Limb (tissue), 2 donors: Measurements from ENCODE around the gene TMEM30B.
A peak's percentile ranks its signal among the peaks of the same experiment; 100 is the strongest.
"Not testable (repeated sequence)": the region's sequence is repeated elsewhere in the genome, so short reads cannot be mapped to it uniquely, and the experiment has no call there.

Source experiments
- DNase-seq, 2 donors: peaks; one replicate each; pipeline ENCODE4 v3.0.0-alpha.2; 2016; ENCODE audit errors: extremely low spot score in 2 of 2

TMEM30B gene

GRCh38 chr14:61266891-61267740, 14.0 kb downstream of the TMEM30B start:
- DNase-seq: peak in 1 of 2 donors; percentile 71

GRCh38 chr14:61266436-61266835, 14.7 kb downstream of the TMEM30B start:
- no peak for DNase-seq

- no peak for DNase-seq
Measured at GRCh38 chr14:61264651-61265050, 16.5 kb downstream of the TMEM30B start.

- no peak for DNase-seq
Measured at GRCh38 chr14:61264010-61264571, 17.0 kb downstream of the TMEM30B start.

GRCh38 chr14:61262082-61262481, 19.1 kb downstream of the TMEM30B start:
- no peak for DNase-seq

- DNase-seq: no peak
Measured at GRCh38 chr14:61260939-61261776, 20.0 kb downstream of the TMEM30B start.

- DNase-seq: no peak
Measured at GRCh38 chr14:61258985-61259384, 22.2 kb downstream of the TMEM30B start.

- no peak for DNase-seq
Measured at GRCh38 chr14:61257469-61258057, 23.6 kb downstream of the TMEM30B start.

- DNase-seq: no peak
Measured at GRCh38 chr14:61256826-61257468, 24.2 kb downstream of the TMEM30B start.

- no peak for DNase-seq
Measured at GRCh38 chr14:61255968-61256367, 25.2 kb downstream of the TMEM30B start.

- DNase-seq: no peak
Measured at GRCh38 chr14:61254808-61255526, 26.2 kb downstream of the TMEM30B start.

- no peak for DNase-seq
Measured at GRCh38 chr14:61253064-61253738, 27.9 kb downstream of the TMEM30B start.

- peak; percentile 83 to 93 for DNase-seq
Measured at GRCh38 chr14:61252369-61253063, 28.6 kb downstream of the TMEM30B start.

GRCh38 chr14:61250063-61250462, 31.1 kb downstream of the TMEM30B start:
- no peak for DNase-seq

- DNase-seq: no peak
Measured at GRCh38 chr14:61247935-61248334, 33.2 kb downstream of the TMEM30B start.

- DNase-seq: no peak
Measured at GRCh38 chr14:61246721-61247120, 34.4 kb downstream of the TMEM30B start.

- DNase-seq: no peak
Measured at GRCh38 chr14:61244009-61244408, 37.1 kb downstream of the TMEM30B start.

GRCh38 chr14:61240206-61240605, 40.9 kb downstream of the TMEM30B start:
- DNase-seq: no peak

- DNase-seq: not testable (repeated sequence)
Measured at GRCh38 chr14:61239285-61239684, 41.9 kb downstream of the TMEM30B start.
